Endothelial cell of umbilical vein (primary cell): ENCODE data around the gene LPP.

Experiments used
- GATA2 ChIP-seq: IDR thresholded peaks from 2 replicates; pipeline ENCODE4 v1.7.0; 2011; ENCODE audit warnings: low read depth, mild to moderate bottlenecking, moderate library complexity, mixed read lengths, low read length; ENCODE audit not compliant: insufficient read length, insufficient read depth
- MYC ChIP-seq: IDR thresholded peaks from one replicate; pipeline ENCODE4 v1.6.1; 2011; ENCODE audit warnings: mild to moderate bottlenecking, low read depth, low read length
- POLR2AphosphoS5 ChIP-seq: IDR thresholded peaks from 2 replicates; pipeline ENCODE4 v1.6.1; 2012; ENCODE audit warnings: low read depth, mild to moderate bottlenecking, control low read depth, low read length, moderate library complexity; ENCODE audit not compliant: insufficient read depth
- TF ChIP-seq, protein P1 (sequence below), 2 donors: IDR thresholded peaks; 1 replicate in 1 of 2; 2 replicates in 1 of 2; pipeline ENCODE4 v1.5.1; 2011; ENCODE audit warnings: low read length in 2 of 2, mild to moderate bottlenecking in 2 of 2, moderate library complexity in 2 of 2, control low read depth in 1 of 2, inconsistent platforms in 1 of 2, low read depth in 1 of 2; ENCODE audit not compliant: insufficient read depth in 1 of 2; ENCODE audit errors: extremely low read depth in 1 of 2

DNA sequence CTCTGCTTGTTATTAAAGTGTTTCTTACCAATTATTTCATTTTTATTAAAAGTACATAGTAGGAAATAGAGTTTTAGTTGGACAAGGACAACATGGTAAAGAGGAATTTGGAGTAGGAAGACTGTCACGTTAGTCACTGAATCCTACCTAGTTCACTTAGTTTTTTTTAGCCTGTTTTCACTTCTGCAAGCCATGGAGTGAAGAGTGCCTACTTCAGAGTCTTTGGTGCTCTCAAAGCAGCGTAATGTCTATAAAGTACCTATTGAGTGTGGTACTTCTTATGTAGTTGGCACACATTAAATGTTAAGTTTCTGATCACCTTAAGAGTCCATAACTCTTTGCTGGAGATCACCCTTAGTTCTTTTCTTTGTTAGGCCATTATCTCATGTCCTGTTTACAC lies 78.7 kb downstream of the LPP start:
- TF ChIP-seq POLR2AphosphoS5 (no peak), MYC (no peak), GATA2 (no peak)
- TF ChIP-seq, protein P1, sequence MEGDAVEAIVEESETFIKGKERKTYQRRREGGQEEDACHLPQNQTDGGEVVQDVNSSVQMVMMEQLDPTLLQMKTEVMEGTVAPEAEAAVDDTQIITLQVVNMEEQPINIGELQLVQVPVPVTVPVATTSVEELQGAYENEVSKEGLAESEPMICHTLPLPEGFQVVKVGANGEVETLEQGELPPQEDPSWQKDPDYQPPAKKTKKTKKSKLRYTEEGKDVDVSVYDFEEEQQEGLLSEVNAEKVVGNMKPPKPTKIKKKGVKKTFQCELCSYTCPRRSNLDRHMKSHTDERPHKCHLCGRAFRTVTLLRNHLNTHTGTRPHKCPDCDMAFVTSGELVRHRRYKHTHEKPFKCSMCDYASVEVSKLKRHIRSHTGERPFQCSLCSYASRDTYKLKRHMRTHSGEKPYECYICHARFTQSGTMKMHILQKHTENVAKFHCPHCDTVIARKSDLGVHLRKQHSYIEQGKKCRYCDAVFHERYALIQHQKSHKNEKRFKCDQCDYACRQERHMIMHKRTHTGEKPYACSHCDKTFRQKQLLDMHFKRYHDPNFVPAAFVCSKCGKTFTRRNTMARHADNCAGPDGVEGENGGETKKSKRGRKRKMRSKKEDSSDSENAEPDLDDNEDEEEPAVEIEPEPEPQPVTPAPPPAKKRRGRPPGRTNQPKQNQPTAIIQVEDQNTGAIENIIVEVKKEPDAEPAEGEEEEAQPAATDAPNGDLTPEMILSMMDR (IDR thresholded peaks at IDR 0.05; ENCODE audit: extremely low read depth in 1 of 2, insufficient read depth in 1 of 2, low read depth in 1 of 2, low read length in 2 of 2), result no peak
